Esophagus (tissue), 2 donors: ENCODE measurements around the gene POLR3C. TPM values are rescaled to one million over a fixed set of nuclear protein-coding genes. Genes with fewer than 3 reads are reported as not detected.
"Not testable (repeated sequence)": the region's sequence is repeated elsewhere in the genome, so short reads cannot be mapped to it uniquely, and the experiment has no call there.

ENCODE experiments used
- H3K27ac ChIP-seq, 2 donors: one replicate each; pipeline ENCODE4 v1.5.1; 2013; ENCODE audit warnings: low read depth in 2 of 2, mild to moderate bottlenecking in 2 of 2, inconsistent platforms in 1 of 2, low read length in 1 of 2, moderate library complexity in 1 of 2
- H3K27me3 ChIP-seq, 2 donors: one replicate each; pipeline ENCODE4 v1.6.1; 2013; ENCODE audit warnings: low read length in 2 of 2, control low read depth in 1 of 2, mild to moderate bottlenecking in 1 of 2; ENCODE audit not compliant: insufficient read depth in 2 of 2, control insufficient read depth in 1 of 2
- H3K36me3 ChIP-seq, 2 donors: one replicate each; pipeline ENCODE4 v1.6.1; 2013; ENCODE audit warnings: low read length in 1 of 2; ENCODE audit not compliant: control insufficient read depth in 2 of 2, insufficient read depth in 2 of 2
- H3K4me1 ChIP-seq, 2 donors: one replicate each; pipeline ENCODE4 v1.6.1; 2013; ENCODE audit warnings: low read length in 1 of 2; ENCODE audit not compliant: control insufficient read depth in 2 of 2, insufficient read depth in 2 of 2
- H3K4me3 ChIP-seq, 2 donors: one replicate each; pipeline ENCODE4 v1.5.1; 2013; ENCODE audit warnings: low read length in 2 of 2, mild to moderate bottlenecking in 2 of 2, low read depth in 1 of 2, moderate library complexity in 1 of 2
- H3K9me3 ChIP-seq, 2 donors: one replicate each; pipeline ENCODE4 v1.6.1; 2013; ENCODE audit warnings: mild to moderate bottlenecking in 2 of 2, low read depth in 1 of 2, low read length in 1 of 2, moderate library complexity in 1 of 2; ENCODE audit not compliant: control insufficient read depth in 2 of 2, insufficient read depth in 1 of 2
- WGBS, 2 donors: extraction: QIAGEN DNeasy Blood & Tissue Kit; methylation state at CpG; one replicate each; pipeline ENCODE4 v1.1.7; 2013; 5-methylcytosine and 5-hydroxymethylcytosine counted together
- polyA plus RNA-seq, 2 donors: library from polyadenylated mRNA; stranded (reverse); fragments of 200-250 nt; gene quantifications; one replicate each; pipeline ENCODE4 v1.2.3, GENCODE V29; 2013
- donor health status: healthy with polysubstance abuse.
- donor health status: Bipolar disorder and iron deficiency.

POLR3C gene
- polyA plus RNA-seq, 2 donors: 9.0 to 15.1 TPM

DNA sequence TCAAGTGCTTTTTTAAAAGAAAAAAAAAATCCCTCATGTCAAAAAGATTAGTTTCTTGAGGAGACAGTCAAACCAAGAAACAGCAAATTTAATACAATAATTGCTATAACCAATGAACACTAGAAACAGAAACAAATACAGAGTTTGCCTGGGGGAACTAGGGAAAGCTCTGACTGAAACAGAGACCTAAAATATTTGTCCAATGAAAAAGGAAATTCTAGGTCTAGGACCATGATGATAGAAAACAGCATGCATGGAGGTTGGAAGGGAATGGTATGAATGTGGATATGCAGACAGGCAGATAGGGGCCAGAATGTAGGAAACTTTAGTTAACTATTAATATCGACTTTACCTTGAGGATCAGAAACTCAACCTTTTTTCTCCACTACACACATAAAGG lies 31.5 kb upstream of the POLR3C start:
- Histone ChIP-seq H3K9me3 (no peaks in the 10 kb centered on the region), H3K4me1 (no peaks in the 10 kb centered on the region), H3K27me3 (no peaks in the 10 kb centered on the region), H3K4me3 (no peak overlapping the region), H3K27ac (no peak overlapping the region), H3K36me3 (no peaks in the 10 kb centered on the region)
- 88 to 92% methylated on average over 1 of the region's 1 CpG for WGBS, 2 donors

GRCh38 chr1:145795257-145795881 lies 28.6 kb upstream of the POLR3C start:
- no peaks in the 10 kb centered on the region for H3K27me3 ChIP-seq
- 91 to 96% methylated on average over 10 of the region's 10 CpGs for WGBS, 2 donors
- H3K9me3 ChIP-seq: no peaks in the 10 kb centered on the region

DNA sequence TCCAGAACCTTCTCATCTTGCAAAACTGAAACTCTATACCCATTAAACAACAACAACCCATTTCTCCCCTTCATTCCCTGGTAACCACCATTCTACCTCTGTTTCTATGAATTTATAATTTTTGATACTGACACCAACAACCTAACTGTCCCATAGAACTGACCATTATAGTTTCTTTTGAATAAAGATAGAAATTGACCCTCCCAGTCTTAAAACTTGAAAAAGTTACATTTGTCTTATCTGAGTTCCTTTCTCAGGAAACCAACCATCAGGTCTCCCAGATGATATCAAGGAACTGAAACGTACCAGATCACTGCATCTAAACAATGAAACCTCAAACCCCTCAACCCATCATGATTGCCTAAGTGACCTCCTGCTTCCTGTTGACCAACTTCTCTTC lies 27.2 kb upstream of the POLR3C start:
- Histone ChIP-seq H3K27ac (no peak overlapping the region), H3K9me3 (no peaks in the 10 kb centered on the region), H3K4me1 (no peaks in the 10 kb centered on the region), H3K27me3 (no peaks in the 10 kb centered on the region), H3K4me3 (no peak overlapping the region), H3K36me3 (no peaks in the 10 kb centered on the region)
- WGBS, 2 donors: 46 to 81% methylated on average over 1 of the region's 1 CpG

More at GRCh38 chr1:145795257-145795881, 28.6 kb upstream of the POLR3C start:
- Histone ChIP-seq H3K4me1 (no peaks in the 10 kb centered on the region), H3K27ac (no peak overlapping the region), H3K4me3 (no peak overlapping the region), H3K36me3 (no peaks in the 10 kb centered on the region)

DNA sequence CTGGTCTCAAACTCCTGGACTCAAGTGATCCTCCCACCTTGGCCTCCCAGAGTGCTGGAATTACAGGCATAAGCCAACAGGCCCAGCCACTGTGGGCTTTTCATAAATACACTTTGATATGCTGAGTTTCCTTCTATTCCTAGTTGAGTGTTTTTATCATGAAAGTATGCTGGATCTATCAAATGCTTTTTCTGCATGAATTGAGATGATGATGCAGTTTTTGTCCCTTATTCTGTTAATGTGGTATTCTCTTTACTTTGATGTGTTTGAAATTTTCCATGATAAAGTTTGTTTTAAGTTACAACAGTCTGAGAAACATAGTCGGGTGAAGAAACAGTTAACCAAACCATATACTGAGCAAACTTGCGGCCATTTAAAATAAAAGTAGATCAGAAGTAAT lies 24.2 kb upstream of the POLR3C start:
- Histone ChIP-seq H3K27me3 (no peaks in the 10 kb centered on the region), H3K4me3 (no peak overlapping the region), H3K27ac (no peak overlapping the region), H3K36me3 (no peaks in the 10 kb centered on the region), H3K9me3 (no peaks in the 10 kb centered on the region), H3K4me1 (no peaks in the 10 kb centered on the region)
- WGBS, 2 donors: 88 to 90% methylated on average over 2 of the region's 2 CpGs

DNA sequence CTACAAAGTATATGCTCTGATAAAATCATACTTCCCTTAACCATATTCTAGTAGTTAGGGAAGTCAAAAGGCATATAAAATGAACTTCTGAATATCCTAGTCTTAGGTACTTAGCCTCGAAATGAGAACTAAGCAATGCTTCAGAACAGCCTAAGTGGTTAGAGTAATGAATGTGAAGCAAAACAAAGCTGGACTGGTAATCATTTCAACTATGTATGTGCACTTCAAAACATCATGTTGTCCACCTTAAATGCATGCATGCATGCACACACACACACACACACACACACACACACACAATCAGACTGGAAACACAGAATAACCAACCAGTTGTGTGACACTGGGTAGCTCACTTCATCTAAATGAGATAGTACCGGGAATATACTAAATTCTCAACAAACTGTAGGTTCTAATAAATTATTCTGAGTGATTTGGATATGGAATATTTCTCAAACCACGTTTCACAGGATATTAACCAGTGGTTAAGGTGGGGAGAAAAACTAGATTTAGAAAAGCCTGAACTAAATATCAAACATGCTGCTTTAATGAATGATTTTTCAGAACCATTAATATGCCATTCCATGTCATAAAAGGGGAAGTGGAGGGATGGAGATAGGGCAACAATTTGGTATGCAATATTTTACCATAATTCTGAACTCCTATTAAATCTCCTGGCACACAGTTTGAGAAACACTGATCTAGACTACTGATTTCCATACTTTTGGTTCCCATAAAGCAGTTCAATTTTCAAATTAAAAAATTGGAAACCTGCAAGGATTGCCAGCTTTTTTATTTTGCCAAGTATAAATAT lies 19.6 kb upstream of the POLR3C start:
- H3K9me3 ChIP-seq: no peaks in the 10 kb centered on the region
- WGBS, 2 donors: 65 to 69% methylated on average over 3 of the region's 3 CpGs
- no peak overlapping the region for H3K27ac ChIP-seq
- H3K36me3 ChIP-seq: no peaks in the 10 kb centered on the region
- no peak overlapping the region for H3K4me3 ChIP-seq
- H3K4me1 ChIP-seq: no peaks in the 10 kb centered on the region
- H3K27me3 ChIP-seq: no peaks in the 10 kb centered on the region

- H3K36me3 ChIP-seq: no peaks in the 10 kb centered on the region
- WGBS, 2 donors: 88 to 94% methylated on average over 1 of the region's 1 CpG
- H3K4me1 ChIP-seq: no peaks in the 10 kb centered on the region
- no peak overlapping the region for H3K27ac ChIP-seq
- H3K9me3 ChIP-seq: no peaks in the 10 kb centered on the region
- no peak overlapping the region for H3K4me3 ChIP-seq
- no peaks in the 10 kb centered on the region for H3K27me3 ChIP-seq
Measured at GRCh38 chr1:145805057-145805456, 18.9 kb upstream of the POLR3C start.

DNA sequence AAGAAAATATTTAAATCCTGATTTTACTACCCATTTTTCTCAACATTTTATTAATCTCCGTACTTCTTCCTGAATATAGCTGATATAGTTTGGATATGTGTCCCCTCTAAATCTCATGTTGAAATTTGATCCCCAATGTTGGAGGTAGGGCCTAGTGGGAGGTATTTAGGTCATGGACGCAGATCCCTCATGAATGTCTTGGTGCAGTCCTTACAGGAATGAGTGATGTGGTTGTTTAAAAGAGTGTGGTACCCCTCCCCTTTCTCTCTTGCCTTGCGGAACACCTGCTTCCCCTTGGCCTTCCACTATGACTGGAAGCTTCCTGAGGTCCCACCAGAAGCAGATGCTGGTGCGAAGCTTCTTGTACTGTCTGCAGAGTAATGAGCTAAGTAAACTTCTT lies 17.6 kb upstream of the POLR3C start:
- H3K36me3 ChIP-seq: no peaks in the 10 kb centered on the region
- no peaks in the 10 kb centered on the region for H3K27me3 ChIP-seq
- WGBS, 2 donors: 97% methylated on average over 4 of the region's 4 CpGs
- no peak overlapping the region for H3K4me3 ChIP-seq
- H3K9me3 ChIP-seq: no peaks in the 10 kb centered on the region
- no peaks in the 10 kb centered on the region for H3K4me1 ChIP-seq
- H3K27ac ChIP-seq: no peak overlapping the region

DNA sequence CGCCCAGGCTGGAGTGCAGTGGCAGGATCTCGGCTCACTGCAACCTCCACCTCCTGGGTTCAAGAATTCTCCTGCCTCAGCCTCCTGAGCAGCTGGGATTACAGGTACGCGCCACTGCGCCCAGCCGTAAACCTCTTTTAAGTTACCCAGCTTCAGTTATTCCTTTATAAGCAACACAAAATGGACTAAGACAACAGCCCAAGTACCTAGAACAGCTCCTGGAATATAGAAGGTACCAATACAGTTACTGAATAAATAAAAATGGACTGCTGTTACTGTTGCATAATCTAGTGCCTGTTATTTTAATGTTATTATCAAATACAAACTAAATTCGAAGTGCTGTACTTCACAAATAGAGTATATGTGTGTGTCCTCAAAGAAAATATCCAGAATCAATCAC lies 17.2 kb upstream of the POLR3C start:
- H3K9me3 ChIP-seq: no peaks in the 10 kb centered on the region
- no peaks in the 10 kb centered on the region for H3K4me1 ChIP-seq
- H3K27ac ChIP-seq: no peak overlapping the region
- 93 to 95% methylated on average over 7 of the region's 7 CpGs for WGBS, 2 donors
- no peak overlapping the region for H3K4me3 ChIP-seq
- no peaks in the 10 kb centered on the region for H3K36me3 ChIP-seq
- no peaks in the 10 kb centered on the region for H3K27me3 ChIP-seq

DNA sequence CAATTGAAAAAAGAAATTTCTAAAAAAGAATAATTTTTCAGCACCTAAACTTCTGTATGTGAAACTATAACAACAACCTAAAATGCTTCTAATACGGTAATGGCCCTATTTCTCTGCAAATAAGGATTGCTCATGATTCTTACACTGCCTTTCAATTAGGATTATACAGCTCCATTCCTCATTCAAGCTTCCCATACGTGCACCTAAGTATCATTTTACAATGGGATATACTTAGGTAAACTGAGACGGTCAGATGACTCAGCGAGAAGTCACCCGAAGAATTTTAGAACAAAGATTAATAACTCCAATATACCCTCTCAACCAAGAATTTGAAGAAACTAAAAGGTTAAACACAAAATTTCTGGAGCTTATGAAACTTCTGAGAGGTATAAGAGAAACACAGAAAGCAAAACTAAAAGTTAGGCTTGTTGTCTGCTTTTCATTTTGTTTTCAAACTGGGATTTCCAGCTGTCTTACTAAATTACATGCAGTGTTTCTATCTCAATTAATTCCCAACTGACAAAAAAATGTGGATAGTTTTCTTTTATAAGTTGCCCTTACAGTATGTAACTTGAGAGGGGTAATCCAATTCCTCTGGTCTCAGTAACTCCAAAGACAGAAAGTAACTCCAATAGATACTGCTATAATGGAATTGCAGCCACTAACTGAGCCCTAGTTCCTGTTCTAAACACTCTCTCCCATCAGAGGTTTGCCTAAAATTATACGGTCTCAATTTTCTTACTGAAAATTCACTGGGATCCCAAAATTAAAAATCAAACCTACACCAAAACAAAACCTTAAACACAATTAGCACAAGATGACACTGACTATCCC lies 10.8 kb upstream of the POLR3C start:
- not testable (repeated sequence) for H3K27me3 ChIP-seq, H3K4me3 ChIP-seq, H3K4me1 ChIP-seq, H3K27ac ChIP-seq, H3K36me3 ChIP-seq, H3K9me3 ChIP-seq
- WGBS, 2 donors: 46 to 55% methylated on average over 5 of the region's 6 CpGs
